ENCODE data around the gene EGF.

Gene EGF

GRCh38 chr4:109994415-109994827 lies 81.7 kb downstream of the EGF start:
- DNase-seq (ENCODE audit: low spot score), result no peak

GRCh38 chr4:109996526-109996925 lies 83.8 kb downstream of the EGF start:
- no peak for DNase-seq (ENCODE audit: low spot score)

- DNase-seq (ENCODE audit: low spot score), result no peak
Observed at GRCh38 chr4:109998867-109999584, 86.3 kb downstream of the EGF start.

GRCh38 chr4:109999585-109999912 lies 86.9 kb downstream of the EGF start:
- DNase-seq (ENCODE audit: low spot score), result no peak

GRCh38 chr4:110002326-110002725 lies 89.6 kb downstream of the EGF start:
- DNase-seq (ENCODE audit: low spot score), result no peak

- DNase-seq (ENCODE audit: low spot score), result no peak
Observed at GRCh38 chr4:110003401-110004187, 90.9 kb downstream of the EGF start.

- DNase-seq (ENCODE audit: low spot score), result no peak
Observed at GRCh38 chr4:110004556-110004955, 91.9 kb downstream of the EGF start.

- no peak for DNase-seq (ENCODE audit: low spot score)
Observed at GRCh38 chr4:110005461-110006056, 92.9 kb downstream of the EGF start.

- DNase-seq (ENCODE audit: low spot score), result no peak
Observed at GRCh38 chr4:110007217-110007616, 94.5 kb downstream of the EGF start.

GRCh38 chr4:110008540-110008939 lies 95.9 kb downstream of the EGF start:
- DNase-seq (ENCODE audit: low spot score), result no peak

GRCh38 chr4:110009550-110009949 lies 96.9 kb downstream of the EGF start:
- no peak for DNase-seq (ENCODE audit: low spot score)

- no peak for DNase-seq (ENCODE audit: low spot score)
Observed at GRCh38 chr4:110010797-110011196, 98.1 kb downstream of the EGF start.

GRCh38 chr4:110012917-110013316 lies 100.2 kb downstream of the EGF start:
- no peak for DNase-seq (ENCODE audit: low spot score)

- DNase-seq (ENCODE audit: low spot score), result no peak
Observed at GRCh38 chr4:110014233-110014632, 101.5 kb downstream of the EGF start.

GRCh38 chr4:110019153-110019552 lies 106.5 kb downstream of the EGF start:
- DNase-seq (ENCODE audit: low spot score), result no peak

- DNase-seq (ENCODE audit: low spot score), result no peak
Observed at GRCh38 chr4:110020139-110020538, 107.5 kb downstream of the EGF start.

GRCh38 chr4:110020646-110021443 lies 108.2 kb downstream of the EGF start:
- DNase-seq (ENCODE audit: low spot score), result no peak

- no peak for DNase-seq (ENCODE audit: low spot score)
Observed at GRCh38 chr4:110022457-110022856, 109.8 kb downstream of the EGF start.

- no peak for DNase-seq (ENCODE audit: low spot score)
Observed at GRCh38 chr4:110025056-110025455, 112.4 kb downstream of the EGF start.

GRCh38 chr4:110025718-110026117 lies 113.0 kb downstream of the EGF start:
- no peak for DNase-seq (ENCODE audit: low spot score)

- DNase-seq (ENCODE audit: low spot score), result no peak
Observed at GRCh38 chr4:110032603-110033002, 119.9 kb downstream of the EGF start.

- no peak for DNase-seq (ENCODE audit: low spot score)
Observed at GRCh38 chr4:110033355-110034025, 120.8 kb downstream of the EGF start.

All from HuH-7 (cell line).